ENCODE results near the gene XIRP2. TPM values are rescaled to one million over a fixed set of nuclear protein-coding genes. Genes with fewer than 3 reads are reported as not detected.
"Not testable (repeated sequence)": the region's sequence is repeated elsewhere in the genome, so short reads cannot be mapped to it uniquely, and the experiment has no call there.

Gene XIRP2
- total RNA-seq, 2 donors from 2014 or later = not detected

GRCh38 chr2:167005096-167005495 lies 116.8 kb downstream of the XIRP2 start:
- intact Hi-C loops (cut with DNase I, micrococcal nuclease) = no loop called here
- no peak for ATAC-seq

GRCh38 chr2:167013227-167013626 lies 124.9 kb downstream of the XIRP2 start:
- DNase-seq (no peak), ATAC-seq (no peak)
- intact Hi-C loops (cut with DNase I, micrococcal nuclease) = no loop called here

More at GRCh38 chr2:167005096-167005495, 116.8 kb downstream of the XIRP2 start:
- no peak for DNase-seq

GRCh38 chr2:167015806-167016205 lies 127.5 kb downstream of the XIRP2 start:
- DNase-seq (no peak), ATAC-seq (no peak)
- intact Hi-C loops (cut with DNase I, micrococcal nuclease) = no loop called here

- no peak for DNase-seq
- ATAC-seq = no peak
- intact Hi-C loops (cut with DNase I, micrococcal nuclease) = no loop called here
These were observed 128.7 kb downstream of the XIRP2 start for GRCh38 chr2:167017021-167017420.

GRCh38 chr2:167018590-167018989 lies 130.3 kb downstream of the XIRP2 start:
- DNase-seq (no peak), ATAC-seq (no peak)
- intact Hi-C loops (cut with DNase I, micrococcal nuclease) = no loop called here

GRCh38 chr2:167028503-167028902 lies 140.2 kb downstream of the XIRP2 start:
- DNase-seq (no peak), ATAC-seq (no peak)
- intact Hi-C loops (cut with DNase I, micrococcal nuclease) = no loop called here

GRCh38 chr2:167034976-167035375 lies 146.7 kb downstream of the XIRP2 start:
- DNase-seq; intact Hi-C loops (cut with DNase I, micrococcal nuclease); ATAC-seq: not testable (repeated sequence)

GRCh38 chr2:167048829-167049228 lies 160.5 kb downstream of the XIRP2 start:
- ATAC-seq (no peak), DNase-seq (no peak)
- intact Hi-C loops (cut with DNase I, micrococcal nuclease) = no loop called here

- intact Hi-C loops (cut with DNase I, micrococcal nuclease) = no loop called here
- ATAC-seq = no peak
- DNase-seq = no peak
These were observed 161.4 kb downstream of the XIRP2 start for GRCh38 chr2:167049659-167050058.

- intact Hi-C loops (cut with DNase I, micrococcal nuclease) = no loop called here
- DNase-seq = no peak
- no peak for ATAC-seq
These were observed 164.5 kb downstream of the XIRP2 start for GRCh38 chr2:167052825-167053224.

- intact Hi-C loops (cut with DNase I, micrococcal nuclease) = no loop called here
- no peak for DNase-seq
- ATAC-seq = no peak
These were observed 166.6 kb downstream of the XIRP2 start for GRCh38 chr2:167054881-167055280.

GRCh38 chr2:167057446-167057845 lies 169.2 kb downstream of the XIRP2 start:
- DNase-seq = no peak
- intact Hi-C loops (cut with DNase I, micrococcal nuclease) = no loop called here
- ATAC-seq = no peak

GRCh38 chr2:167059173-167059572 lies 170.9 kb downstream of the XIRP2 start:
- DNase-seq = no peak
- intact Hi-C loops (cut with DNase I, micrococcal nuclease) = no loop called here
- no peak for ATAC-seq

GRCh38 chr2:167069855-167070254 lies 181.6 kb downstream of the XIRP2 start:
- no peak for ATAC-seq
- DNase-seq = no peak
- intact Hi-C loops (cut with DNase I, micrococcal nuclease) = no loop called here

- intact Hi-C loops (cut with DNase I, micrococcal nuclease); ATAC-seq; DNase-seq: not testable (repeated sequence)
These were observed 187.4 kb downstream of the XIRP2 start for GRCh38 chr2:167075708-167076107.

GRCh38 chr2:167098931-167099330 lies 210.7 kb downstream of the XIRP2 start:
- ATAC-seq; DNase-seq; intact Hi-C loops (cut with DNase I, micrococcal nuclease): not testable (repeated sequence)

GRCh38 chr2:167100506-167100905 lies 212.2 kb downstream of the XIRP2 start:
- intact Hi-C loops (cut with DNase I, micrococcal nuclease) = no loop called here
- DNase-seq (no peak), ATAC-seq (no peak)

GRCh38 chr2:167103028-167103756 lies 214.9 kb downstream of the XIRP2 start:
- ATAC-seq = no peak
- DNase-seq = no peak
- intact Hi-C loops (cut with DNase I, micrococcal nuclease) = no loop called here

- intact Hi-C loops (cut with DNase I, micrococcal nuclease) = no loop called here
- DNase-seq (no peak), ATAC-seq (no peak)
These were observed 215.5 kb downstream of the XIRP2 start for GRCh38 chr2:167103757-167104133.

GRCh38 chr2:167104691-167105090 lies 216.4 kb downstream of the XIRP2 start:
- DNase-seq (no peak), ATAC-seq (no peak)
- intact Hi-C loops (cut with DNase I, micrococcal nuclease) = no loop called here

GRCh38 chr2:167109682-167110081 lies 221.4 kb downstream of the XIRP2 start:
- ATAC-seq; DNase-seq; intact Hi-C loops (cut with DNase I, micrococcal nuclease): not testable (repeated sequence)

All from left colon (tissue), 2 donors.